Prostate gland (tissue), 2 donors: ENCODE measurements around the gene EXOC2. TPM values are rescaled to one million over a fixed set of nuclear protein-coding genes. Genes with fewer than 3 reads are reported as not detected.

Experiments used
- DNase-seq: peaks from one replicate; pipeline ENCODE4 v3.0.0-alpha.2; 2019; ENCODE audit warnings: low spot score
- H3K27ac ChIP-seq, 2 donors: fragments of 200-600 bp; sonication (generic); 2 replicates each; pipeline ENCODE4 v1.5.1; 2017 to 2019
- H3K27me3 ChIP-seq: fragments of 200-600 bp; sonication (generic); replicated peaks from 2 replicates; pipeline ENCODE4 v1.5.1; 2019; ENCODE audit not compliant: insufficient read depth
- H3K36me3 ChIP-seq, 2 donors: fragments of 200-600 bp; sonication (generic); 1 replicate in 1 of 2; 2 replicates in 1 of 2; pipeline versions ENCODE4 v1.5.1 to v1.8.1; 2017 to 2019
- H3K4me1 ChIP-seq: fragments of 200-600 bp; sonication (generic); replicated peaks from 2 replicates; pipeline ENCODE4 v1.5.1; 2019
- H3K4me3 ChIP-seq, 2 donors: fragments of 200-600 bp; sonication (generic); 2 replicates each; pipeline ENCODE4 v1.5.1; 2017 to 2019
- H3K9me3 ChIP-seq: fragments of 200-600 bp; sonication (generic); 2 replicates; pipeline ENCODE4 v1.5.1; 2017
- CTCF ChIP-seq, 4 experiments: fragments of 200-600 bp in 2 of 4; fragments of 450-650 bp in 2 of 4; sonication (generic) in 2 of 4; IDR thresholded peaks; 1 replicate in 3 of 4; 2 replicates in 1 of 4; pipeline ENCODE4 v1.5.1; 2016 to 2019; ENCODE audit warnings: antibody characterized with exemption in 4 of 4, mild to moderate bottlenecking in 2 of 4, moderate library complexity in 2 of 4
- POLR2A ChIP-seq: fragments of 450-650 bp; IDR thresholded peaks from one replicate; pipeline ENCODE4 v1.6.1; 2016; ENCODE audit warnings: antibody characterized with exemption, mild to moderate bottlenecking
- POLR2AphosphoS5 ChIP-seq: sonication (generic); formaldehyde crosslinking; IDR thresholded peaks from one replicate; pipeline ENCODE4 v1.6.1; 2017; ENCODE audit warnings: antibody characterized with exemption
- WGBS: methylation state at CpG from one replicate; pipeline ENCODE4 v1.1.5; 2018; 5-methylcytosine and 5-hydroxymethylcytosine counted together
- intact Hi-C: fragments of 100-400 bp; cut with DNase I; formaldehyde crosslinking; loops from one replicate; pipeline ENCODE4 v1.14.2; 2022
- total RNA-seq, 2 donors: library from RNA; depleted of rRNA; stranded (reverse); fragments of >200 nt; gene quantifications; one replicate each; pipeline ENCODE4 v1.1.0, GENCODE V29; 2016

EXOC2 gene
- total RNA-seq, 2 donors from 2014 or later, result 18.2 to 30.8 TPM

DNA sequence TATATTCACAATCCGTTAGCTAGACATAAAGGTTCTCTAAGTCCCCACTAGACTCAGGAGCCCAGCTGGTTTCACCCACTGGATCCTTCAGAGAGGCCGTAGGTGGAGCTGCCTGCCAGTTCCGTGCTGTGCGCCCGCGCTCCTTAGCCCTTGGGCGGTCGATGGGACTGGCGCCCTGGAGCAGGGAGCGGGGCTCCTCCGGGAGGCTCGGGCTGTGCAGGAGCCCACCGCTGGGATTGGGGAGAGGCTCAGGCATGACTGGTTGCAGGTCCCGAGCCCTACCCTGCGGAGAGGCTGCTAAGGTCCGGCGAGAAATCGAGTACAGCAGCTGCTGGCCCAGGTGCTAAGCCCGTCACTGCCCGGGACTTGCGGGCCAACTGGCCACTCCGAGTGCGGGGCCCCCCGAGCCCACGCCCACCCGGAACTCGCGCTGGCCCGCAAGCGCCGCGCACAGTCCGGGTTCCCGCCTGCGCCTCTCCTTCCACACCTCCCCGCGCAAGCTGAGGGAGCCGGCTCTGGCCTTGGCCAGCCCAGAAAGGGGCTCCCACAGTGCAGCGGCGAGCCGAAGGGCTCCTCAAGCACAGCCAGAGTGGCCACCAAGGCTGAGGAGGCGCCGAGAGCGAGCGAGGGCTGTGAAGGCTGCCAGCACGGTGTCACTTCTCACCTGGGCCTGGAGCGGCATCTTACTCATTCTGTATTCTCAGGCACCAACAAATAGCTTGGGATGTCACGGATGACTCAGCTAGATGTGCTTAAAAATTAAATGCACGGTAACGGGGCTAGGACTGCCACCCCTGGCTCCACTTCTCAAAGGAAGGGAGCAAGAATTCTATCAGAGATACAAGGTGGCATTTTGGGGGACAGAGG lies 257.3 kb downstream of the EXOC2 start:
- no peak overlapping the region for H3K4me3 ChIP-seq
- no peaks in the 10 kb centered on the region for H3K36me3 ChIP-seq
- no peak overlapping the region for H3K27ac ChIP-seq
- H3K27me3 ChIP-seq, result peaks cover 3% of the 10 kb centered on the region
- H3K4me1 ChIP-seq, result no peaks in the 10 kb centered on the region
- DNase-seq, result no peak
- 98% methylated on average over 50 of the region's 50 CpGs for WGBS
- intact Hi-C loops, result no loop called here
- TF ChIP-seq POLR2AphosphoS5 (no peak), POLR2A (no peak), CTCF (IDR thresholded peaks at IDR 0.05) (no peak)
- H3K9me3 ChIP-seq, result no peaks in the 10 kb centered on the region

Other genes with a start within 250 kb of the EXOC2 start
- gene HUS1B, start 36.0 kb downstream of the EXOC2 start, total RNA-seq, result 1 to 10 TPM in 1 of 2 donors, under 1 TPM in 1; 0.36 to 6.1 TPM